H1 (cell line): ENCODE results near the gene KRTAP6-1. TPM values are rescaled to one million over a fixed set of nuclear protein-coding genes. Genes with fewer than 3 reads are reported as not detected.

ENCODE experiments used
- NRF1 ChIP-seq: IDR thresholded peaks from 2 replicates; pipeline ENCODE4 v1.6.1; 2011; ENCODE audit warnings: mild to moderate bottlenecking, low read depth, low read length, improper control_type of control experiment
- polyA plus RNA-seq, 7 experiments: library from polyadenylated mRNA; depleted of rRNA in 3 of 7; stranded (reverse) in 5 of 7; unstranded in 2 of 7; fragments of >200 nt in 5 of 7; fragments of 200-250 nt in 2 of 7; gene quantifications; 1 replicate in 5 of 7; 2 replicates in 1 of 7; 4 replicates in 1 of 7; pipeline versions ENCODE4 v1.2.1 to v1.2.3, GENCODE V29; 2011 to 2013; ENCODE audit warnings: missing spikeins in 2 of 7, mixed read lengths in 2 of 7
- total RNA-seq: library from RNA; stranded (reverse); fragmentation: NEBNext Ultra II Directional; extraction: Animal tissue kit (Norgen Biotek cat#: 25700); gene quantifications from 2 replicates; pipeline ENCODE4 v1.2.1, GENCODE V29; 2021

Gene KRTAP6-1
- total and polyA plus RNA-seq, 2 of the 8 experiments (the other 6 are each of a cell fraction or from before 2014, with no cell fraction given), result not detected

GRCh38 chr21:30567617-30568016 lies 46.1 kb downstream of the KRTAP6-1 start (continued):
- no peak for TF ChIP-seq NRF1
- TF ChIP-seq, all 59 proteins: peak for 0
